Lower lobe of right lung (tissue), 2 donors: ENCODE results near the gene MEIOB. TPM values are rescaled to one million over a fixed set of nuclear protein-coding genes. Genes with fewer than 3 reads are reported as not detected.

Experiments used
- ATAC-seq, 2 donors: fragments of 200-7000 bp; cut with Tn5 transposase; one replicate each; pipeline ENCODE4 v1.9.1; 2020 to 2022; ENCODE audit warnings: mild to moderate bottlenecking in 2 of 2, moderate library complexity in 2 of 2
- DNase-seq: peaks from one replicate; pipeline ENCODE4 v3.0.0-alpha.2; 2020
- H3K27ac ChIP-seq: fragments of 200-600 bp; one replicate; pipeline ENCODE4 v1.8.0; 2022
- H3K27me3 ChIP-seq: fragments of 200-600 bp; one replicate; pipeline ENCODE4 v1.8.0; 2022; ENCODE audit warnings: low read depth
- H3K36me3 ChIP-seq: fragments of 200-600 bp; one replicate; pipeline ENCODE4 v1.8.0; 2022; ENCODE audit warnings: mild to moderate bottlenecking
- H3K4me1 ChIP-seq: fragments of 200-600 bp; one replicate; pipeline ENCODE4 v1.8.0; 2022
- H3K4me3 ChIP-seq: fragments of 200-600 bp; one replicate; pipeline ENCODE4 v1.8.0; 2022; ENCODE audit warnings: mild to moderate bottlenecking
- H3K9me3 ChIP-seq: fragments of 200-600 bp; one replicate; pipeline ENCODE4 v1.8.0; 2022
- CTCF ChIP-seq: fragments of 200-600 bp; IDR thresholded peaks from one replicate; pipeline ENCODE4 v1.8.0; 2022; ENCODE audit warnings: antibody characterized with exemption, mild to moderate bottlenecking
- intact Hi-C: fragments of 100-400 bp; cut with DNase I; formaldehyde crosslinking; loops from one replicate; pipeline ENCODE4 v1.11.0; 2022
- total RNA-seq: library from RNA; stranded (reverse); fragmentation: NEBNext Ultra II Directional; extraction: Animal tissue kit (Norgen Biotek cat#: 25700); gene quantifications from one replicate; pipeline ENCODE4 v1.2.1, GENCODE V29; 2021
- donor health status: DM: no; HTN: yes; CAD: no; lungs with severe emphysema.

MEIOB gene
- total RNA-seq, 1 donor from 2014 or later = not detected

DNA sequence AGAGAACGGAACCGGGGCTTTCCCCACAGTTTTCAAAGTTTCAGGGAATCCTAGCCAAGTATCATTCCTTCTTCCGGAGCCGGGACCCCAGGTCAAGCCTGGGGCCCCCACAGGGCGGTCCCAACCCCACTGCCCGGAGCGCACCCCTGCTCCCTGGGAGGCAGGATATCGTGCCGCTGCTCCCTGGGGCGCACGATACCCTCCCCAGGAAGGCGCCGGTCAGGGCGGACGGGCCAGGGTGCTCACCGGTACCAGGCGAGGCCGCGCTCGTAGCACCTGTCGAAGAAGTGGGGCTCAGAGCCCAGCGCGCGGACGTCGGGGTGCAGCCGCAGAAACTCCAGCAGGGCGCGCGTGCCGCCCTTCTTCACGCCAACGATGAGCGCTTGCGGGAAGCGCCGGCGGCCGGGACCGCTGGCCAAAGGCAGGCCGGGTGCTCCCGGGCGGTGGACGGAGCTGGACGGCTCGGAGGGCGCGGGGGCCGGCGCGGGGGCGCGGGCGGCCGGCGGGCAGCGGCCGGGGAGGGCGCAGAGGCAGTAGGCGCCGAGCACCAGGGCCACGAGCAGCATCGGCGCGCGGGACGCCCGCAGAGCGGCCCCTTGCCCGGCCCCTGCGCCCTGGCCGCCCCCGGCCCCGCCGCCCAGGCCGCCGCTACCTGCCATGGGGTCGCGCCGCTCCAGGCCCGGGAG lies 45.8 kb upstream of the MEIOB start:
- H3K27me3 ChIP-seq = peaks cover 82% of the 10 kb centered on the region
- peaks cover 6% of the 10 kb centered on the region for H3K4me1 ChIP-seq
- H3K36me3 ChIP-seq = no peaks in the 10 kb centered on the region
- no peak for TF ChIP-seq CTCF
- H3K27ac ChIP-seq = no peak overlapping the region
- no peak for ATAC-seq
- DNase-seq = no peak
- H3K4me3 ChIP-seq = no peak overlapping the region
- no peaks in the 10 kb centered on the region for H3K9me3 ChIP-seq
- intact Hi-C loops = no loop called here

DNA sequence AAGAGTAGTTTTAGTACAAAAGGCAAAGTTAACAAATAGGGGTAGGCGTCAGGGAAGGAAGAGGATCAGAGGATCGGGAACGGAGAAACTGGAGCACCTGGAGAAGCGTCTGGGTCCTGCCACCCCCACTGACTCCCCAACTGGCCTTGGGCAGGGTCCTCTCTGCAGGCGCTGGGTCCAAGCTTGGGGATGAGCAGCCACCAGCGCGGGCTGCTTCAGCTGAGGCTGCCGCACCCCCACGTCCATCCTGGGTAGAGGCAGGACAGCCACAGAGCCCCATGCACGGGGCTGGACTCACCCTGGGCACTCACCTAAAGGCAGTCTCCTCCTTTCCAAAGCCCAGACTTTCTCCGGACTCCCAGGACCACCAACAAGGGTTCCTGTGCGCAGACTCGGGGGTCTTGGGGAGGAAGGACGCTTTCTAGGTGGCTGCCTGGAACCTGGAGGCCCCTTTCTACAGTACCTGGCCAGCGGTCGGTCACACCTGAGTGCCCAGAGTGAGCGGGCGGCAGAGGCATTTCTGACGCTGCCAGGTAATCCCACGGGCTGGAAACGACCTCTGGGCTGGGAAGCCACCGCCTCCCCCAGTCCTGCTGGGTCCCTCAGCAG lies 45.2 kb upstream of the MEIOB start:
- Histone ChIP-seq H3K27me3 (peaks cover 75% of the 10 kb centered on the region), H3K27ac (no peak overlapping the region), H3K4me3 (no peak overlapping the region), H3K9me3 (no peaks in the 10 kb centered on the region), H3K4me1 (peaks cover 6% of the 10 kb centered on the region), H3K36me3 (no peaks in the 10 kb centered on the region)
- no peak for TF ChIP-seq CTCF
- ATAC-seq (no peak), DNase-seq (no peak)
- intact Hi-C loops = no loop called here

GRCh38 chr16:1916640-1916990 lies 44.7 kb upstream of the MEIOB start:
- DNase-seq (no peak), ATAC-seq (no peak)
- no peaks in the 10 kb centered on the region for H3K9me3 ChIP-seq
- H3K27ac ChIP-seq = no peak overlapping the region
- H3K4me1 ChIP-seq = peaks cover 6% of the 10 kb centered on the region
- TF ChIP-seq CTCF = no peak
- H3K4me3 ChIP-seq = no peak overlapping the region
- intact Hi-C loops = no loop called here
- peaks cover 71% of the 10 kb centered on the region for H3K27me3 ChIP-seq
- no peaks in the 10 kb centered on the region for H3K36me3 ChIP-seq

DNA sequence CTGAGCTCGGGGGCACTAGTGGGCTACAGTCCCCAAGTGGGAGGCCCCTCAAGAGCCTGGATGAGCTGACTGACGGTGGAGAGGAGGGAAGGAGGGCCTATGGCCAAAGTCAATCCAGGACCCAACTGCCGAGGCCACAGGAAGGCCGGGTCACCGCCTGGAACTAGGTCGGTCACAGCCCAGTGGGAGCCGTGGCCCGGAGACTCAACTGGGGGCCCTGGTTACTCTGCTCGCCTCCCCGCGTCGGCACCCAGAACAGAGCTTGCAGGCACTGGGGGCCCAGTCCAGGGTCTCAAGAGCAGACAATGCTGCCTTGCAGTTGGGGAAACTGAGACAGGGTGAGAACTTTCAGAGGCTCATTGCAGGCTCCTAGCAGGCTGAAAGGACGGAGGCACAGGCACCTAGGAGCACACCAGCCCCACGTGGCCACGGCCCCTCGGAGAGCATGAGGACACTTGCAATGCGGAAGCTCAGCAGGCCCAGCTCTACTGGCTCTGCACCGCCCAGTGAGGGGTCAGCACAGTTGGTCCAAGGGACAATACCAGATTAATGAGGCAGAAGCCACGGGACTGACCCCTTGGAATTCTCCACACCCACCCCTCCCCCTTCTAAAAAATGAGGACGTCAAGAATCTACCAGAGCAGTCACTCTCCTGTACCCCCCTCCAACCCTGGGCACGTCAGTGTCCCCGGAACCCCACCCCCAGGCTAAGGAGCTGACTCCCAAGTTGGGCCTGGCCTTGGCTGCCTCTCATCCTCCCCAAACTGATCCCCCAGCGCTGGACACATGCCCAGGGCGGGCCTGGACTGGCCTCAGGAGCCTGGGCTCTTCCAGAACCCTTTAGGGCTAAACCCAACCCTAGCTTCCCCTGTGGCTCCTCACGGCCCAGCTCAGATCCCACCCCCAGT lies 44.0 kb upstream of the MEIOB start:
- no peak for DNase-seq
- H3K4me1 ChIP-seq = peaks cover 6% of the 10 kb centered on the region
- no peak overlapping the region for H3K27ac ChIP-seq
- no peak overlapping the region for H3K4me3 ChIP-seq
- intact Hi-C loops = no loop called here
- no peaks in the 10 kb centered on the region for H3K9me3 ChIP-seq
- TF ChIP-seq CTCF = no peak
- peaks cover 65% of the 10 kb centered on the region for H3K27me3 ChIP-seq
- ATAC-seq = no peak
- no peaks in the 10 kb centered on the region for H3K36me3 ChIP-seq

DNA sequence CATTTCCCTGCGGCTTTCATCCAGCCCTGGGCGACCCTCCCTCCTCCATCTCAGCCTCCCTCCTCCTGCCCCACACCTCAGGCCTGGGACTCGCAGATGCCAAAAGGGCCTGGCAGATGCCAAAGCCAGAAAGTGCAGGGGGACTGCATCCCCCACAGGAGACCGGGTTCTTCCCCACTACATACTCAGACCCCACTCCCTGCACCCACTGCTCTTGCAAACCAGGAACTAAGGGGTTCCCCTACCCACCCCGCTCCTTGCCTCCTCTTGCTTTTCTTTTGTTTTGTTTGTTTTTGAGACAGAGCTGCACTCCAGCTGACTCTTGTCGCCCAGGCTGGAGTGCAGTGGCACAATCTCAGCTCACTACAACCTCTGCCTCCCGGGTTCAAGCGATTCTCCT lies 43.0 kb upstream of the MEIOB start:
- Histone ChIP-seq H3K27ac (no peak overlapping the region), H3K4me3 (no peak overlapping the region), H3K36me3 (no peaks in the 10 kb centered on the region), H3K4me1 (peaks cover 6% of the 10 kb centered on the region), H3K9me3 (no peaks in the 10 kb centered on the region), H3K27me3 (peaks cover 57% of the 10 kb centered on the region)
- DNase-seq (no peak), ATAC-seq (no peak)
- no peak for TF ChIP-seq CTCF
- intact Hi-C loops = no loop called here
